Neural cell (in vitro differentiated cells): Measurements from ENCODE around the gene ROR1. TPM values are rescaled to one million over a fixed set of nuclear protein-coding genes. Genes with fewer than 3 reads are reported as not detected.

Experiments used
- H2AFZ ChIP-seq: fragments of 200-600, 300-800 bp; sonication (generic), shearing (Covaris generic); 2 replicates; pipeline ENCODE4 v1.6.0; 2014; ENCODE audit warnings: low read depth, mild to moderate bottlenecking, antibody characterized with exemption, low read length, moderate library complexity
- H3F3A ChIP-seq: fragments of 200-600 bp; shearing (Covaris generic); 2 replicates; pipeline ENCODE4 v1.6.1; 2016; ENCODE audit warnings: mild to moderate bottlenecking, moderate library complexity, mixed read lengths, antibody characterized with exemption, low read length; ENCODE audit not compliant: insufficient read depth, poor library complexity, severe bottlenecking
- H3K27ac ChIP-seq: fragments of 200-600, 300-800 bp; sonication (generic), shearing (Covaris generic); 2 replicates; pipeline ENCODE4 v1.5.1; 2014; ENCODE audit warnings: mild to moderate bottlenecking, low read length, moderate library complexity
- H3K27me3 ChIP-seq: fragments of 300-800, 200-600 bp; sonication (generic), shearing (Covaris generic); 2 replicates; pipeline ENCODE4 v1.6.0; 2014; ENCODE audit warnings: mild to moderate bottlenecking, low read depth, low read length, moderate library complexity; ENCODE audit not compliant: insufficient read depth
- H3K36me3 ChIP-seq: fragments of 300-800, 200-600 bp; sonication (generic), shearing (Covaris generic); 2 replicates; pipeline ENCODE4 v1.5.1; 2014; ENCODE audit warnings: mild to moderate bottlenecking, antibody characterized with exemption, low read length, moderate library complexity; ENCODE audit not compliant: insufficient read depth
- H3K4me2 ChIP-seq: fragments of 300-800, 200-600 bp; sonication (generic), shearing (Covaris generic); 2 replicates; pipeline ENCODE4 v1.6.0; 2014; ENCODE audit warnings: mild to moderate bottlenecking, low read length
- H3K4me3 ChIP-seq: fragments of 300-800, 200-600 bp; sonication (generic), shearing (Covaris generic); 2 replicates; pipeline ENCODE4 v1.5.1; 2014; ENCODE audit warnings: mild to moderate bottlenecking, low read length, moderate library complexity
- H3K79me2 ChIP-seq: fragments of 200-600 bp; shearing (Covaris generic); replicated peaks from 2 replicates; pipeline ENCODE4 v1.6.0; 2014; ENCODE audit warnings: mild to moderate bottlenecking, low read length, moderate library complexity; ENCODE audit not compliant: insufficient read depth
- H3K9ac ChIP-seq: fragments of 300-800, 200-600 bp; sonication (generic), shearing (Covaris generic); 2 replicates; pipeline ENCODE4 v1.6.1; 2016; ENCODE audit warnings: mild to moderate bottlenecking, low read length, mixed read lengths
- H3K9me2 ChIP-seq: fragments of 200-600 bp; shearing (Covaris generic); 2 replicates; pipeline ENCODE4 v1.6.1; 2016; ENCODE audit warnings: mild to moderate bottlenecking, low read length, mixed read lengths; ENCODE audit not compliant: insufficient read depth
- H3K9me3 ChIP-seq: fragments of 200-600, 300-800 bp; sonication (generic), shearing (Covaris generic); 2 replicates; pipeline ENCODE4 v1.6.1; 2016; ENCODE audit warnings: mild to moderate bottlenecking, mixed run types, low read length, moderate library complexity, mixed read lengths
- H4K20me1 ChIP-seq: fragments of 200-600 bp; shearing (Covaris generic); 2 replicates; pipeline ENCODE4 v1.6.1; 2016; ENCODE audit warnings: mild to moderate bottlenecking, mixed run types; ENCODE audit not compliant: insufficient read depth
- EP300 ChIP-seq: fragments of 450-650 bp; conservative IDR thresholded peaks from 2 replicates; pipeline ENCODE4 v1.6.1; 2014; ENCODE audit warnings: antibody characterized with exemption, mild to moderate bottlenecking, moderate library complexity; ENCODE audit not compliant: poor library complexity, severe bottlenecking
- EZH2 ChIP-seq: fragments of 200-600, 300-800 bp; shearing (Covaris generic), sonication (generic); IDR thresholded peaks from 2 replicates; pipeline ENCODE4 v1.6.1; 2014; ENCODE audit warnings: antibody characterized with exemption, low read length, borderline replicate concordance, mild to moderate bottlenecking; ENCODE audit not compliant: insufficient read depth, poor library complexity, severe bottlenecking
- MXI1 ChIP-seq: fragments of 450-650 bp; conservative IDR thresholded peaks from 2 replicates; pipeline ENCODE4 v1.6.1; 2014; ENCODE audit warnings: antibody characterized with exemption, mild to moderate bottlenecking; ENCODE audit not compliant: poor library complexity, severe bottlenecking
- POLR2AphosphoS5 ChIP-seq: IDR thresholded peaks from 2 replicates; pipeline ENCODE4 v1.6.1; 2012
- RAD21 ChIP-seq: fragments of 450-650 bp; conservative IDR thresholded peaks from 2 replicates; pipeline ENCODE4 v1.6.1; 2014; ENCODE audit warnings: antibody characterized with exemption, mild to moderate bottlenecking, moderate library complexity
- SMC3 ChIP-seq: fragments of 450-650 bp; conservative IDR thresholded peaks from 2 replicates; pipeline ENCODE4 v1.6.1; 2014; ENCODE audit warnings: antibody characterized with exemption, mild to moderate bottlenecking, moderate library complexity; ENCODE audit not compliant: poor library complexity
- TAF1 ChIP-seq: IDR thresholded peaks from 2 replicates; pipeline ENCODE4 v1.6.1; 2012; ENCODE audit warnings: low read depth
- polyA plus RNA-seq: library from polyadenylated mRNA; depleted of rRNA; stranded (reverse); fragments of >200 nt; gene quantifications from 2 replicates; pipeline ENCODE4 v1.2.3, GENCODE V29; 2014
- TF ChIP-seq, protein P1 (sequence below): fragments of 450-650 bp; IDR thresholded peaks from 2 replicates; pipeline ENCODE4 v1.5.1; 2014; ENCODE audit warnings: antibody characterized with exemption, mild to moderate bottlenecking, moderate library complexity; ENCODE audit not compliant: poor library complexity, severe bottlenecking
- TF ChIP-seq, protein P2 (sequence below): IDR thresholded peaks from 2 replicates; pipeline ENCODE4 v1.6.1; 2012; ENCODE audit warnings: borderline replicate concordance

Gene ROR1
- polyA plus RNA-seq, 1 donor from 2014 or later = 0.27 TPM

DNA sequence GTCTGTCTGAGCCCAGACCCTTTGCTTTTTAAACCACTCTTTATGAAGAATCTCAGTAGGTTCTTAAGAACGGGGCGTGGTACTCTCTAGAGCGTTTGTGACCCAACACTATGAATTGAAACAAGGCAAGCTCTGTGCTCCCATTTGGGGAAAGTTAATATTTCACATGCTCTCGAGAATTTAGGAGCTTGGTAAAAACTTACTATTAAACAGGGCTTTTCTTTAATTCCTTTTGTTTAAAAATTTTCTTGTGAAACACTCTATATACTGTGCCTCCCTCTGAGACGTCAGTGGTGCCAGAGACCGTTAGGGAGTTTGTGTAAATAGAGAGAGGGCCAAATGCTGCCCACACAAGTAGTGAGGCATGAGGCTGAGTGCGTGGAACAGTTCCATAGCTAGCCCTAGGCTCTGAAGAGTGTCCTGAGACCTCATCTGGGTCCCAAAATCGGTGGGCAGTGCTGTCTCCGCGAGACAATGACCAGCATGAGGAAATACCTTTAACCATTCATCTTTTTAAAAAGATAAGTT, 144.7 kb downstream of the ROR1 start:
- Histone ChIP-seq H3K27me3 (no peaks in the 10 kb centered on the region), H3K4me2 (no peak overlapping the region), H3F3A (no peaks in the 10 kb centered on the region), H3K9me3 (no peaks in the 10 kb centered on the region), H3K4me3 (no peak overlapping the region), H3K79me2 (no peaks in the 10 kb centered on the region), H3K9ac (no peak overlapping the region), H3K9me2 (no peaks in the 10 kb centered on the region), H3K36me3 (no peaks in the 10 kb centered on the region), H2AFZ (no peak overlapping the region), H3K27ac (no peak overlapping the region), H4K20me1 (no peaks in the 10 kb centered on the region)
- TF ChIP-seq POLR2AphosphoS5 (no peak), MXI1 (no peak), TAF1 (no peak), EZH2 (no peak), RAD21 (no peak), EP300 (no peak), SMC3 (no peak)
- TF ChIP-seq, protein P1, sequence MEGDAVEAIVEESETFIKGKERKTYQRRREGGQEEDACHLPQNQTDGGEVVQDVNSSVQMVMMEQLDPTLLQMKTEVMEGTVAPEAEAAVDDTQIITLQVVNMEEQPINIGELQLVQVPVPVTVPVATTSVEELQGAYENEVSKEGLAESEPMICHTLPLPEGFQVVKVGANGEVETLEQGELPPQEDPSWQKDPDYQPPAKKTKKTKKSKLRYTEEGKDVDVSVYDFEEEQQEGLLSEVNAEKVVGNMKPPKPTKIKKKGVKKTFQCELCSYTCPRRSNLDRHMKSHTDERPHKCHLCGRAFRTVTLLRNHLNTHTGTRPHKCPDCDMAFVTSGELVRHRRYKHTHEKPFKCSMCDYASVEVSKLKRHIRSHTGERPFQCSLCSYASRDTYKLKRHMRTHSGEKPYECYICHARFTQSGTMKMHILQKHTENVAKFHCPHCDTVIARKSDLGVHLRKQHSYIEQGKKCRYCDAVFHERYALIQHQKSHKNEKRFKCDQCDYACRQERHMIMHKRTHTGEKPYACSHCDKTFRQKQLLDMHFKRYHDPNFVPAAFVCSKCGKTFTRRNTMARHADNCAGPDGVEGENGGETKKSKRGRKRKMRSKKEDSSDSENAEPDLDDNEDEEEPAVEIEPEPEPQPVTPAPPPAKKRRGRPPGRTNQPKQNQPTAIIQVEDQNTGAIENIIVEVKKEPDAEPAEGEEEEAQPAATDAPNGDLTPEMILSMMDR = no peak
- TF ChIP-seq, protein P2, sequence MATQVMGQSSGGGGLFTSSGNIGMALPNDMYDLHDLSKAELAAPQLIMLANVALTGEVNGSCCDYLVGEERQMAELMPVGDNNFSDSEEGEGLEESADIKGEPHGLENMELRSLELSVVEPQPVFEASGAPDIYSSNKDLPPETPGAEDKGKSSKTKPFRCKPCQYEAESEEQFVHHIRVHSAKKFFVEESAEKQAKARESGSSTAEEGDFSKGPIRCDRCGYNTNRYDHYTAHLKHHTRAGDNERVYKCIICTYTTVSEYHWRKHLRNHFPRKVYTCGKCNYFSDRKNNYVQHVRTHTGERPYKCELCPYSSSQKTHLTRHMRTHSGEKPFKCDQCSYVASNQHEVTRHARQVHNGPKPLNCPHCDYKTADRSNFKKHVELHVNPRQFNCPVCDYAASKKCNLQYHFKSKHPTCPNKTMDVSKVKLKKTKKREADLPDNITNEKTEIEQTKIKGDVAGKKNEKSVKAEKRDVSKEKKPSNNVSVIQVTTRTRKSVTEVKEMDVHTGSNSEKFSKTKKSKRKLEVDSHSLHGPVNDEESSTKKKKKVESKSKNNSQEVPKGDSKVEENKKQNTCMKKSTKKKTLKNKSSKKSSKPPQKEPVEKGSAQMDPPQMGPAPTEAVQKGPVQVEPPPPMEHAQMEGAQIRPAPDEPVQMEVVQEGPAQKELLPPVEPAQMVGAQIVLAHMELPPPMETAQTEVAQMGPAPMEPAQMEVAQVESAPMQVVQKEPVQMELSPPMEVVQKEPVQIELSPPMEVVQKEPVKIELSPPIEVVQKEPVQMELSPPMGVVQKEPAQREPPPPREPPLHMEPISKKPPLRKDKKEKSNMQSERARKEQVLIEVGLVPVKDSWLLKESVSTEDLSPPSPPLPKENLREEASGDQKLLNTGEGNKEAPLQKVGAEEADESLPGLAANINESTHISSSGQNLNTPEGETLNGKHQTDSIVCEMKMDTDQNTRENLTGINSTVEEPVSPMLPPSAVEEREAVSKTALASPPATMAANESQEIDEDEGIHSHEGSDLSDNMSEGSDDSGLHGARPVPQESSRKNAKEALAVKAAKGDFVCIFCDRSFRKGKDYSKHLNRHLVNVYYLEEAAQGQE = no peak

DNA sequence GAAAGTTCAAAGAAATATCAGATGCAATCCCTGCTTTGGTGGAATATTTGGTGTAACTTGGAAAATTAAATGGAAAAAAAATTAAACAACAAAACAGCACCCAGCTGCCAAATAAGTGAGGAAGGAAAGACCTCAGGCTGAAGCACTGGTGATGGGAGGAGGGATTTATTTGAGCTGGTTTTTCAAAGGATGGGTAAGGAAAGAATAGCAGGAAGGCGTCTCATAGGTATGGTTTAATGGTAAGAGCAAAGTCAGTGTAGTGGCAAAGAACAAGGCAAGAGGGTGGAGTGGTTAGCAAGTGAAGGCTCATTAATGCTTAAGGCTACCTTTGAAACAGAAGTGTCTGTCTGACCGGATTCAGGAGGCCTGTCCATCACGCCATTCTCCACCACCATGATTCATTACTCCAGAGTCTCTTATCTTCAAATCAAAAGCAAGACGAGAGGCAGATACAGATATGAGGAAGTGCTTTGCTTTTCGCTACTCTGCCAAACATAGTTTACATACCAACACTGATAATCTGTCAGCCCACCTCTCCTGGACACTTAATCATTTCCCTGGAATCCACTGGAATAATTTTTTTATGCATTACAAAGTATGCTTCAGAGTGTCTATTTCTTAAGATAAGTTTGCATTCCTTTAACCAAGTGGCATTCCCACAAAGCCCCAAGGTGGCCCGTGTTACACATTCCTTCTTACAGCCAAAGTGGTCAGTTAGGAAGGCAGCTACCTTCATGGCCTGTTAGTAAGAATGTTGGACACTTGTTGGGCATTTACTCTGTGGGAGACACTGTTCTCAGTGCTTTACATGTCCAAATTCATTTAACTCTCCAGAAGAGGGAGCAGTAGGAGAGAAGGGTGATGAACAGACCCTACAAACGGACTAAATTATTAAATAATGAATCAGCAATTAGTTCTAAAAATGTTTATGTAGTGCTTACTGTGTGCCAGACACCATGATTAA, 146.6 kb downstream of the ROR1 start:
- TF ChIP-seq RAD21 (no peak), TAF1 (no peak), SMC3 (no peak), MXI1 (no peak), EZH2 (no peak)
- H3K27me3 ChIP-seq = no peaks in the 10 kb centered on the region

More for the DNA sequence above, 146.6 kb downstream of the ROR1 start:
- no peak overlapping the region for H3K9ac ChIP-seq
- no peaks in the 10 kb centered on the region for H3K9me3 ChIP-seq
- H3K27ac ChIP-seq = no peak overlapping the region
- H3K36me3 ChIP-seq = no peaks in the 10 kb centered on the region
- H2AFZ ChIP-seq = no peak overlapping the region
- no peaks in the 10 kb centered on the region for H3F3A ChIP-seq
- no peak overlapping the region for H3K4me2 ChIP-seq
- no peaks in the 10 kb centered on the region for H4K20me1 ChIP-seq
- no peaks in the 10 kb centered on the region for H3K9me2 ChIP-seq
- no peaks in the 10 kb centered on the region for H3K79me2 ChIP-seq
- H3K4me3 ChIP-seq = no peak overlapping the region
